ENCODE results near the gene BICD1.

Gene BICD1

GRCh38 chr12:32298917-32299316, 192.3 kb downstream of the BICD1 start:
- DNase-seq, result no peak
- TF ChIP-seq POLR2A (IDR thresholded peaks at IDR 0.05; ENCODE audit: low read length) (no peak), GATA1 (IDR thresholded peaks at IDR 0.05; ENCODE audit: low read depth, low read length) (no peak)

GRCh38 chr12:32301216-32301615, 194.6 kb downstream of the BICD1 start:
- DNase-seq, result no peak
- no peak for TF ChIP-seq POLR2A (IDR thresholded peaks at IDR 0.05; ENCODE audit: low read length)
- TF ChIP-seq GATA1 (IDR thresholded peaks at IDR 0.05; ENCODE audit: low read depth, low read length), result no peak

GRCh38 chr12:32302218-32303173, 195.8 kb downstream of the BICD1 start:
- no peak for TF ChIP-seq POLR2A (IDR thresholded peaks at IDR 0.05; ENCODE audit: low read length)
- TF ChIP-seq GATA1 (IDR thresholded peaks at IDR 0.05; ENCODE audit: low read depth, low read length), result no peak
- DNase-seq, result peak; percentile 39 to 56

GRCh38 chr12:32303174-32303549, 196.5 kb downstream of the BICD1 start:
- no peak for DNase-seq
- TF ChIP-seq POLR2A (IDR thresholded peaks at IDR 0.05; ENCODE audit: low read length) (no peak), GATA1 (IDR thresholded peaks at IDR 0.05; ENCODE audit: low read depth, low read length) (no peak)

- TF ChIP-seq POLR2A (IDR thresholded peaks at IDR 0.05; ENCODE audit: low read length), result no peak
- TF ChIP-seq GATA1 (IDR thresholded peaks at IDR 0.05; ENCODE audit: low read depth, low read length), result no peak
- peak; percentile 17 to 57 for DNase-seq
Measured at GRCh38 chr12:32305163-32305562, 198.5 kb downstream of the BICD1 start.

GRCh38 chr12:32307326-32307725, 200.7 kb downstream of the BICD1 start:
- TF ChIP-seq POLR2A (IDR thresholded peaks at IDR 0.05; ENCODE audit: low read length), result no peak
- no peak for TF ChIP-seq GATA1 (IDR thresholded peaks at IDR 0.05; ENCODE audit: low read depth, low read length)
- DNase-seq, result no peak

- peak; percentile 11 to 14 for DNase-seq
- TF ChIP-seq POLR2A (IDR thresholded peaks at IDR 0.05; ENCODE audit: low read length), result no peak
- TF ChIP-seq GATA1 (IDR thresholded peaks at IDR 0.05; ENCODE audit: low read depth, low read length), result no peak
Measured at GRCh38 chr12:32309811-32310736, 203.4 kb downstream of the BICD1 start.

- DNase-seq, result peak; percentile 57 to 68
- no peak for TF ChIP-seq POLR2A (IDR thresholded peaks at IDR 0.05; ENCODE audit: low read length)
- TF ChIP-seq GATA1 (IDR thresholded peaks at IDR 0.05; ENCODE audit: low read depth, low read length), result no peak
Measured at GRCh38 chr12:32312049-32312670, 205.5 kb downstream of the BICD1 start.

- TF ChIP-seq GATA1 (IDR thresholded peaks at IDR 0.05; ENCODE audit: low read depth, low read length), result no peak
- TF ChIP-seq POLR2A (IDR thresholded peaks at IDR 0.05; ENCODE audit: low read length), result no peak
- DNase-seq, result no peak
Measured at GRCh38 chr12:32322354-32322753, 215.7 kb downstream of the BICD1 start.

GRCh38 chr12:32331133-32331532, 224.5 kb downstream of the BICD1 start:
- no peak for DNase-seq
- TF ChIP-seq GATA1 (IDR thresholded peaks at IDR 0.05; ENCODE audit: low read depth, low read length), result no peak
- no peak for TF ChIP-seq POLR2A (IDR thresholded peaks at IDR 0.05; ENCODE audit: low read length)

GRCh38 chr12:32332446-32332845, 225.8 kb downstream of the BICD1 start:
- TF ChIP-seq GATA1 (IDR thresholded peaks at IDR 0.05; ENCODE audit: low read depth, low read length) (no peak), POLR2A (IDR thresholded peaks at IDR 0.05; ENCODE audit: low read length) (no peak)
- DNase-seq, result no peak

GRCh38 chr12:32334371-32334777, 227.7 kb downstream of the BICD1 start:
- DNase-seq, result no peak
- TF ChIP-seq POLR2A (IDR thresholded peaks at IDR 0.05; ENCODE audit: low read length) (no peak), GATA1 (IDR thresholded peaks at IDR 0.05; ENCODE audit: low read depth, low read length) (no peak)

- TF ChIP-seq GATA1 (IDR thresholded peaks at IDR 0.05; ENCODE audit: low read depth, low read length) (no peak), POLR2A (IDR thresholded peaks at IDR 0.05; ENCODE audit: low read length) (no peak)
- DNase-seq, result no peak
Measured at GRCh38 chr12:32336261-32336660, 229.6 kb downstream of the BICD1 start.

GRCh38 chr12:32343496-32343895, 236.8 kb downstream of the BICD1 start:
- DNase-seq, result no peak
- no peak for TF ChIP-seq POLR2A (IDR thresholded peaks at IDR 0.05; ENCODE audit: low read length)
- TF ChIP-seq GATA1 (IDR thresholded peaks at IDR 0.05; ENCODE audit: low read depth, low read length), result no peak

Data from erythroblast (primary cell).